Erythroblast (primary cell): ENCODE measurements around the gene PCF11.

ENCODE experiments used
- GATA1 ChIP-seq: IDR thresholded peaks from 2 replicates; pipeline ENCODE4 v1.6.1; 2011; ENCODE audit warnings: low read depth, mild to moderate bottlenecking, control low read depth, low read length, moderate library complexity
- POLR2A ChIP-seq: IDR thresholded peaks from 2 replicates; pipeline ENCODE4 v1.6.1; 2011; ENCODE audit warnings: mild to moderate bottlenecking, low read length

DNA sequence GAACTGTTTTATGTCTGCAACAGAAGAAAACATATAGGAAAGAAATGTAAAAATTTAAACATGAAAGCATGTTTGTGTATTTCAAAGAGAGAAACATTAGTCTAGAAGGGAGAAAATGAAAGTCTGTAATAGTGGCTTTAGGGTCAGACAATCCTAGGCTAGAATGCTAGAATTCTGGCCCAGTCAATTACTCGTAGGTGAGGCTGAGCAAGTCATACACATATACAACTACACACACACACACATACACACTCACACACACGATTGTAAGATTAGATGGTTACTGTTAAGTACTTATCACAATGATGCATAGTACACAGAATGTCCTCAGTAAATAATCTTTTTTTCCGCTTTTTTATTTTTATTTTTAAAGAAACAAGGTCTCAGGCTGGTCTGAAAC lies 37.7 kb upstream of the PCF11 start:
- TF ChIP-seq POLR2A (no peak), GATA1 (no peak)
